Esophagus muscularis mucosa (tissue), 3 donors: ENCODE data around the gene CDV3.

Source experiments
- POLR2A ChIP-seq: fragments of 450-650 bp; IDR thresholded peaks from one replicate; pipeline ENCODE4 v1.6.1; 2017; ENCODE audit warnings: antibody characterized with exemption, moderate library complexity, mild to moderate bottlenecking, low read depth
- POLR2AphosphoS5 ChIP-seq, 2 donors: sonication (generic); formaldehyde crosslinking; IDR thresholded peaks; one replicate each; pipeline ENCODE4 v1.6.1; 2017; ENCODE audit warnings: antibody characterized with exemption in 2 of 2
- TF ChIP-seq, protein P1 (sequence below), 3 experiments: fragments of 200-600 bp in 2 of 3; fragments of 450-650 bp in 1 of 3; sonication (generic) in 2 of 3; IDR thresholded peaks; one replicate each; pipeline ENCODE4 v1.5.1; 2017 to 2019; ENCODE audit warnings: antibody characterized with exemption in 3 of 3, mild to moderate bottlenecking in 2 of 3, moderate library complexity in 1 of 3

DNA sequence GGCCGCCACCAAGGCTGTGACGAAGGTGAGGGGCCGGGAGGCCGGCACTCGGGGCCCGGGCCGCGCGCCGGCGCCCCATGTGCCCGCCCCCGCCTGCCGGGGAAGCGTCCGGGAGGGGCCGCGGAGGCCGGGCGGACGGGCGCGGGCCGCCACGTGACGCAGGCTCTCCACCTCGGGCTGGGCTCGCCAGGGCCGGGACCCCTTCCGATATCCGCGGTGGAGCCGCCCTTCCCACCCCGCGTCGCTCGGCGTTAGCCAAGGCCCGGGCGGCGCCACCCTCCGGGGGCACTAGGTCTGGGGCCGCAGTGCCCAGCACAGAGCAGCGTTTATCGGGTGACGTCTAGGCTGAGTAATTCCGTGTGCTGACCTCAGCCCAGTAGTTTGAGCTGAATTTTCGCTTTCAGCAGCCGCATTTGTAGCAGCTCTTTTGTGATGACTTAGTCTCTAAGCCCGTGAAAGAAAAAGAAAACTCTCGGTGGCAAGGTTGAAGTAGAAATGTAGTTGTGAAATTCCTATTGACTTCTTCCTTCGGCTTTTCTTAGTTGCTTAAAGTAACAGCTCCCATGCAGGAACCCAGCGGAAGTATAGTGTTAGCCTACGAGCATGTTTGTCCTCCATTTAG is 885 bp downstream of the CDV3 start:
- TF ChIP-seq, protein P1, sequence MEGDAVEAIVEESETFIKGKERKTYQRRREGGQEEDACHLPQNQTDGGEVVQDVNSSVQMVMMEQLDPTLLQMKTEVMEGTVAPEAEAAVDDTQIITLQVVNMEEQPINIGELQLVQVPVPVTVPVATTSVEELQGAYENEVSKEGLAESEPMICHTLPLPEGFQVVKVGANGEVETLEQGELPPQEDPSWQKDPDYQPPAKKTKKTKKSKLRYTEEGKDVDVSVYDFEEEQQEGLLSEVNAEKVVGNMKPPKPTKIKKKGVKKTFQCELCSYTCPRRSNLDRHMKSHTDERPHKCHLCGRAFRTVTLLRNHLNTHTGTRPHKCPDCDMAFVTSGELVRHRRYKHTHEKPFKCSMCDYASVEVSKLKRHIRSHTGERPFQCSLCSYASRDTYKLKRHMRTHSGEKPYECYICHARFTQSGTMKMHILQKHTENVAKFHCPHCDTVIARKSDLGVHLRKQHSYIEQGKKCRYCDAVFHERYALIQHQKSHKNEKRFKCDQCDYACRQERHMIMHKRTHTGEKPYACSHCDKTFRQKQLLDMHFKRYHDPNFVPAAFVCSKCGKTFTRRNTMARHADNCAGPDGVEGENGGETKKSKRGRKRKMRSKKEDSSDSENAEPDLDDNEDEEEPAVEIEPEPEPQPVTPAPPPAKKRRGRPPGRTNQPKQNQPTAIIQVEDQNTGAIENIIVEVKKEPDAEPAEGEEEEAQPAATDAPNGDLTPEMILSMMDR (IDR thresholded peaks at IDR 0.05), result peak in 2 of 3 experiments; percentile 7 to 12
- TF ChIP-seq POLR2AphosphoS5 (IDR thresholded peaks at IDR 0.05), result peak; percentile 70 to 75
- no peak for TF ChIP-seq POLR2A
